Sigmoid colon (tissue), 4 donors: ENCODE data around the gene NOL4L.

Experiments
- EP300 ChIP-seq, 4 donors: sonication (generic); formaldehyde crosslinking; IDR thresholded peaks; one replicate each; pipeline ENCODE4 v1.6.1; 2017; ENCODE audit warnings: antibody characterized with exemption in 4 of 4
- POLR2AphosphoS5 ChIP-seq, 4 donors: sonication (generic); formaldehyde crosslinking; IDR thresholded peaks; one replicate each; pipeline ENCODE4 v1.6.1; 2017; ENCODE audit warnings: antibody characterized with exemption in 4 of 4

GRCh38 chr20:32606790-32607189 lies 21.7 kb upstream of the NOL4L start:
- TF ChIP-seq EP300 (IDR thresholded peaks at IDR 0.05) (no peak), POLR2AphosphoS5 (IDR thresholded peaks at IDR 0.05) (no peak)
